ENCODE results near the gene PPIL4. TPM values are rescaled to one million over a fixed set of nuclear protein-coding genes. Genes with fewer than 3 reads are reported as not detected.

PPIL4 gene
- total and polyA plus RNA-seq, 2 donors (not counting 1 experiment from before 2014, with no cell fraction given): 3.1 to 34.3 TPM

- Mint-ChIP-seq H3K4me1 (peaks cover 74% of the 10 kb centered on the region), H3K9me3 (ENCODE audit: insufficient read depth) (no peaks in the 10 kb centered on the region), H3K4me3 (peak overlapping the region; percentile 85), H3K27ac (peak overlapping the region; percentile 95), H3K27me3 (no peaks in the 10 kb centered on the region)
- WGBS (ENCODE audit: insufficient coverage): no CpG with 5 or more reads among the region's 3 CpGs
- no peaks in the 10 kb centered on the region for H3K36me3 ChIP-seq (replicated peaks in 1 of 2; ENCODE audit: control extremely low read depth in 1 of 2, control insufficient read depth in 1 of 2, extremely low read depth in 1 of 2, insufficient read depth in 2 of 2, low read length in 1 of 2)
- H3K4me3 ChIP-seq (ENCODE audit: control extremely low read depth in 1 of 5, extremely low read depth in 1 of 5, insufficient read depth in 1 of 5, low read depth in 2 of 5, low read length in 4 of 5): no peak overlapping the region
- H3K4me1 ChIP-seq (ENCODE audit: control insufficient read depth in 2 of 2, insufficient read depth in 2 of 2, low read length in 2 of 2): peaks cover 63 to 74% of the 10 kb centered on the region in 2 donors
- no peaks in the 10 kb centered on the region for H4K20me1 ChIP-seq (ENCODE audit: control insufficient read depth, insufficient read depth, low read length, poor library complexity, severe bottlenecking)
- peak overlapping the region; percentile 29 for H2AFZ ChIP-seq (ENCODE audit: insufficient read depth, low read depth, low read length, poor library complexity, severe bottlenecking)
- ATAC-seq (ENCODE audit: low read depth) (peak; percentile 52), DNase-seq (peak; percentile 52)
- H3K4me2 ChIP-seq (replicated peaks; ENCODE audit: low read depth, low read length, poor library complexity, severe bottlenecking): peak overlapping the region; percentile 55
- H3K9me3 ChIP-seq (ENCODE audit: control extremely low read depth in 1 of 3, control insufficient read depth in 2 of 3, insufficient read depth in 1 of 3, low read length in 2 of 3): no peaks in the 10 kb centered on the region
- ChIA-PET POLR2A (interaction anchor here (0.9 to 2.4 kb wide), 5 partner anchors 16 to 25 kb away, joined by 3 to 12 read pairs (median 5); no protein-coding TSS in a partner anchor), CTCF (interaction anchor here (0.6 to 2.5 kb wide), 7 partner anchors 9 to 66 kb away, joined by 3 to 14 read pairs (median 5); no protein-coding TSS in a partner anchor)
- H3K9ac ChIP-seq (ENCODE audit: low read length): no peak overlapping the region
- H3K27me3 ChIP-seq (replicated peaks in 1 of 4; ENCODE audit: control extremely low read depth in 1 of 4, control insufficient read depth in 3 of 4, insufficient read depth in 4 of 4, low read length in 3 of 4): no peaks in the 10 kb centered on the region
- peak overlapping the region; percentile 65 to 98 for H3K27ac ChIP-seq (ENCODE audit: low read length in 2 of 2)
- intact Hi-C loops (cut with micrococcal nuclease): no loop called here
- H3K79me2 ChIP-seq (ENCODE audit: control insufficient read depth, insufficient read depth, low read length): peaks cover 50% of the 10 kb centered on the region
- no peak for TF ChIP-seq CTCF (IDR thresholded peaks at IDR 0.05)
- TF ChIP-seq EZH2 (IDR thresholded peaks at IDR 0.05; ENCODE audit: borderline replicate concordance, insufficient read depth, low read depth, low read length, poor library complexity, severe bottlenecking): no peak
Observed at GRCh38 chr6:149488815-149489214, 57.0 kb downstream of the PPIL4 start.

- H3K27ac Mint-ChIP-seq: peak overlapping the region; percentile 95
Observed at GRCh38 chr6:149487316-149487715, 58.5 kb downstream of the PPIL4 start.

More at GRCh38 chr6:149487316-149487715, 58.5 kb downstream of the PPIL4 start:
- DNase-seq (no peak), ATAC-seq (ENCODE audit: low read depth) (no peak)
- no peak overlapping the region for H3K4me3 ChIP-seq (ENCODE audit: control extremely low read depth in 1 of 5, extremely low read depth in 1 of 5, insufficient read depth in 1 of 5, low read depth in 2 of 5, low read length in 4 of 5)
- peaks cover 63 to 75% of the 10 kb centered on the region in 2 donors for H3K4me1 ChIP-seq (ENCODE audit: control insufficient read depth in 2 of 2, insufficient read depth in 2 of 2, low read length in 2 of 2)
- H3K9me3 ChIP-seq (ENCODE audit: control extremely low read depth in 1 of 3, control insufficient read depth in 2 of 3, insufficient read depth in 1 of 3, low read length in 2 of 3): no peaks in the 10 kb centered on the region
- H2AFZ ChIP-seq (ENCODE audit: insufficient read depth, low read depth, low read length, poor library complexity, severe bottlenecking): no peak overlapping the region
- no peak for TF ChIP-seq CTCF (IDR thresholded peaks at IDR 0.05)
- TF ChIP-seq EZH2 (IDR thresholded peaks at IDR 0.05; ENCODE audit: borderline replicate concordance, insufficient read depth, low read depth, low read length, poor library complexity, severe bottlenecking): no peak
- no peak overlapping the region for H3K9ac ChIP-seq (ENCODE audit: low read length)
- no peaks in the 10 kb centered on the region for H4K20me1 ChIP-seq (ENCODE audit: control insufficient read depth, insufficient read depth, low read length, poor library complexity, severe bottlenecking)
- ChIA-PET CTCF (interaction anchor here (0.6 to 1.6 kb wide), 5 partner anchors 8 to 55 kb away, joined by 3 to 7 read pairs (median 5); no protein-coding TSS in a partner anchor), POLR2A (interaction anchor here (0.8 kb wide), 1 partner anchor 18 kb away, joined by 3 read pairs; no protein-coding TSS in a partner anchor)
- intact Hi-C loops (cut with micrococcal nuclease): no loop called here
- no peaks in the 10 kb centered on the region for H3K27me3 ChIP-seq (replicated peaks in 1 of 4; ENCODE audit: control extremely low read depth in 1 of 4, control insufficient read depth in 3 of 4, insufficient read depth in 4 of 4, low read length in 3 of 4)
- Mint-ChIP-seq H3K4me1 (peaks cover 68% of the 10 kb centered on the region), H3K4me3 (peak overlapping the region; percentile 75), H3K9me3 (ENCODE audit: insufficient read depth) (no peaks in the 10 kb centered on the region), H3K27me3 (no peaks in the 10 kb centered on the region)
- peaks cover 46% of the 10 kb centered on the region for H3K79me2 ChIP-seq (ENCODE audit: control insufficient read depth, insufficient read depth, low read length)
- WGBS (ENCODE audit: insufficient coverage): no CpG with 5 or more reads among the region's 4 CpGs
- H3K27ac ChIP-seq (ENCODE audit: low read length in 2 of 2): peak overlapping the region; percentile 94 to 98
- no peak overlapping the region for H3K4me2 ChIP-seq (replicated peaks; ENCODE audit: low read depth, low read length, poor library complexity, severe bottlenecking)
- no peaks in the 10 kb centered on the region for H3K36me3 ChIP-seq (replicated peaks in 1 of 2; ENCODE audit: control extremely low read depth in 1 of 2, control insufficient read depth in 1 of 2, extremely low read depth in 1 of 2, insufficient read depth in 2 of 2, low read length in 1 of 2)

Measured in B cell (primary cell).